Esophagus muscularis mucosa (tissue), 3 donors: ENCODE data around the gene SPATA19.

Experiments used
- CTCF ChIP-seq, 3 experiments: fragments of 200-600 bp in 2 of 3; fragments of 450-650 bp in 1 of 3; sonication (generic) in 2 of 3; IDR thresholded peaks; one replicate each; pipeline ENCODE4 v1.5.1; 2017 to 2019; ENCODE audit warnings: antibody characterized with exemption in 3 of 3, mild to moderate bottlenecking in 2 of 3, moderate library complexity in 1 of 3
- POLR2A ChIP-seq: fragments of 450-650 bp; IDR thresholded peaks from one replicate; pipeline ENCODE4 v1.6.1; 2017; ENCODE audit warnings: antibody characterized with exemption, moderate library complexity, mild to moderate bottlenecking, low read depth
- POLR2AphosphoS5 ChIP-seq, 2 donors: sonication (generic); formaldehyde crosslinking; IDR thresholded peaks; one replicate each; pipeline ENCODE4 v1.6.1; 2017; ENCODE audit warnings: antibody characterized with exemption in 2 of 2

DNA sequence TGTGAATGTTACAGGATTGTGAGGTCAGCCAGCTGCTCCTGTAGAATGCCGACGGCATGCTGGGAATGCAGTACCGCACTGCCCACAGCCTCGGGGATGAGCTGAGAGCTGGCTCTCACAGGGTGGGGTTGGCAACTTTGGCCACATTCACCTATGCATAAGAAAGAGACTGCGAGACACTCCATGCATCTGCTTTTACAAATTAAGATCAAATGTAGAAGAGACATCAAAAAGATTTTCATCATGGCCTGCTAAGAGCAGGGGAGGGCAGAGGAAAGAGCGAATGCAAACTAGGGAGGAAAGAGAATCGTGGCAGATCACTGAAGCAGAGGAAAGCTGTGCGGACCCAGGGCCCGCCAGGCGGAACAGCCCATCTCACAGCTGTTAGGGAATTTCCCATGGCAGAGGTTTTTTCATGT lies 49.8 kb upstream of the SPATA19 start:
- TF ChIP-seq CTCF (IDR thresholded peaks at IDR 0.05) (no peak), POLR2A (no peak), POLR2AphosphoS5 (IDR thresholded peaks at IDR 0.05) (peak in 1 of 2 donors; percentile 22)
